Activated CD4-positive, alpha-beta memory T cell treated with anti-CD3 and anti-CD28 coated beads for 36 hours (primary cell): ENCODE measurements around the gene IQCH. TPM values are rescaled to one million over a fixed set of nuclear protein-coding genes. Genes with fewer than 3 reads are reported as not detected.
"Not testable (repeated sequence)": the region's sequence is repeated elsewhere in the genome, so short reads cannot be mapped to it uniquely, and the experiment has no call there.

ENCODE experiments used
- CTCF ChIA-PET: fragments of 350-600 bp; sonication (Branson Sonifier 250); formaldehyde crosslinking; loops from one replicate; lab custom pipeline; 2021; ENCODE audit warnings: antibody characterized with exemption, inconsistent platforms; lab: Charles Lee
- POLR2A ChIA-PET: fragments of 350-600 bp; sonication (Branson Sonifier 250); formaldehyde crosslinking; loops from one replicate; lab custom pipeline; 2021; ENCODE audit warnings: antibody characterized with exemption; lab: Charles Lee
- DNase-seq: peaks from one replicate; pipeline ENCODE4 v3.0.0-alpha.2; 2020
- H3K27ac Mint-ChIP-seq: one replicate; pipeline ENCODE4 v1.8.0; 2021; ENCODE audit warnings: mixed read lengths
- H3K27me3 Mint-ChIP-seq: one replicate; pipeline ENCODE4 v1.8.0; 2021; ENCODE audit warnings: mixed read lengths
- H3K36me3 Mint-ChIP-seq: one replicate; pipeline ENCODE4 v1.8.0; 2021; ENCODE audit warnings: mixed read lengths
- H3K4me1 Mint-ChIP-seq: one replicate; pipeline ENCODE4 v1.8.0; 2021; ENCODE audit warnings: low read depth, mixed read lengths
- H3K4me3 Mint-ChIP-seq: one replicate; pipeline ENCODE4 v1.8.0; 2021; ENCODE audit warnings: mild to moderate bottlenecking, mixed read lengths
- H3K9me3 Mint-ChIP-seq: one replicate; pipeline ENCODE4 v1.8.0; 2021; ENCODE audit warnings: mixed read lengths
- intact Hi-C: fragments of 100-400 bp; cut with micrococcal nuclease; formaldehyde crosslinking; loops from one replicate; pipeline ENCODE4 v1.15.1; 2023
- total RNA-seq, 2 experiments: library from RNA; stranded (reverse); gene quantifications; one replicate each; pipeline ENCODE4 v1.2.3, GENCODE V29; 2021

The IQCH gene
- total RNA-seq, 2 experiments from 2014 or later: 1.6 to 2.8 TPM

DNA sequence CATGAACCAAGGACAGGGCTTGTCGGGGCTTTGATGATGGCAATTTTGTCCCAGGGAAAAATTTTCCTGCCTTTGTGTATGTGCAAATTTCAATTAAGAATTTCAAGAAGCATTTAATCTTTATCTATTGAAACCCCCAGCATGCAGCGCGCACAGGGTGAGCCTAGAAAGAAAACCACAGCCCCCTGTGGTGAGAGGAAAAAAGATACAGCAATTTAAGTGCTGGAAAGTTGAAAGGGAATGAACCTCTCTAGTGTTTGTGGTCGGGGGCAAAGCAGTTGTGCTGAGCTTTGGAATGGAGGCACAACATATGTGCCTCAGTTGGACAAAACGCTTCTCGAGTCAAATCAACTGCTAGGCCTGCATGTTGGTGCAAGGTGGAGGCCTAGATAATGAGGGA, 154.6 kb downstream of the IQCH start:
- Mint-ChIP-seq H3K9me3 (no peaks in the 10 kb centered on the region), H3K4me3 (no peak overlapping the region), H3K4me1 (no peaks in the 10 kb centered on the region), H3K27me3 (no peaks in the 10 kb centered on the region), H3K27ac (no peak overlapping the region), H3K36me3 (no peaks in the 10 kb centered on the region)
- ChIA-PET POLR2A (no interaction called here), CTCF (no interaction called here)
- no peak for DNase-seq
- intact Hi-C loops: no loop called here

DNA sequence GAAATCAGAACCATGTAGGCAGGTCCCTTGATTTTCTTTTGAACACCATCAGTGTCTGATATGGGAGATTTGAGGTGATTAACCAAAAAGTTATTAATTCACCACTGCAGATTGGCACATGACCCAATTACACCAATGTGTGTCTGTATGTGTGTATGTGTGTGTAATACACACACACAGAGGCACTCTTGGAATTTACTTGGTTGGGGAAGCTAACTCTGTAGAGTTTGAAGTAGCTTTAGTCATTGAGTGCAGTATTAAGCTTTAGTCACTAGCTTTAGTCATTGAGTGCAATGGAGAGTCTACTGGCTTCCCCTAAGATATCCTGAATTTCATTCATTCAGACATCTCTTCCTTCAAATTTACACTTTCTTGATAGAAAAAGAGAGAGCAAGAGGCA, 156.9 kb downstream of the IQCH start:
- Mint-ChIP-seq H3K36me3 (no peaks in the 10 kb centered on the region), H3K27ac (no peak overlapping the region), H3K4me3 (no peak overlapping the region), H3K27me3 (no peaks in the 10 kb centered on the region), H3K4me1 (no peaks in the 10 kb centered on the region), H3K9me3 (no peaks in the 10 kb centered on the region)
- CTCF ChIA-PET: no interaction called here
- DNase-seq: no peak
- POLR2A ChIA-PET: no interaction called here
- intact Hi-C loops: no loop called here

DNA sequence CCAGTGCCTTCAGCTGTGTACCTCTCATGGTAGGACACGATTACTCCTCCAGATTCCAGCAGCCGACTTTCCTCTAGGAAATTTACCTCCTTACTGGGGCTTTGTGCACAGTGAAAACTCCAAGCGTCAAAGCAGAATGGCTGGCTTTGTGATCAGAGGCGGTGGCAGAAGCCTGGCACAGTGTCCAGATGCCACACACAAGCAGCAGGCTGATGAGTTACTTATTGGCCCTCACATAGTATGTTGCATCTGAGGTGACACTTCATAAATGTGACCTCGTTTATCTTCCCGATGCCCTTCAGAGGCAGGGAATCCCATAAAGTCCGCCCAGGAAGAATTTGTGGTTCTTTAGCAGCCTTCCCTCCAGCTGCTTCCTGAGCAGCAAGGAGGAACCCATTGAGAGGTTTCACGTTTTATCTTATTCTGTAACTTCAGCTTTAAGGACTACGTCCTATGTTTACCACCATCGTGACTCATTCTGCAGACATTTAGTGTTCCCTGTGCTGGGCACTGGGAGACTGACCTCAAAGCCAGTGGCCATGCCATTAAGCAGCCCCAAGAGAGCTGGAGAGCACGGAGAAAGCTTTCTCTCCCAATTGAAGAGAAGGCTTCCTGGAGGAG, 159.3 kb downstream of the IQCH start:
- H3K36me3 Mint-ChIP-seq: no peaks in the 10 kb centered on the region
- DNase-seq: no peak
- H3K4me3 Mint-ChIP-seq: no peak overlapping the region
- POLR2A ChIA-PET: no interaction called here
- H3K9me3 Mint-ChIP-seq: no peaks in the 10 kb centered on the region
- H3K4me1 Mint-ChIP-seq: no peaks in the 10 kb centered on the region
- intact Hi-C loops: no loop called here
- H3K27me3 Mint-ChIP-seq: no peaks in the 10 kb centered on the region
- CTCF ChIA-PET: interaction anchor here (0.6 to 1.5 kb wide), 3 partner anchors 8 to 569 kb away, joined by 3 to 4 read pairs (median 4); no protein-coding TSS in a partner anchor
- H3K27ac Mint-ChIP-seq: no peak overlapping the region

DNA sequence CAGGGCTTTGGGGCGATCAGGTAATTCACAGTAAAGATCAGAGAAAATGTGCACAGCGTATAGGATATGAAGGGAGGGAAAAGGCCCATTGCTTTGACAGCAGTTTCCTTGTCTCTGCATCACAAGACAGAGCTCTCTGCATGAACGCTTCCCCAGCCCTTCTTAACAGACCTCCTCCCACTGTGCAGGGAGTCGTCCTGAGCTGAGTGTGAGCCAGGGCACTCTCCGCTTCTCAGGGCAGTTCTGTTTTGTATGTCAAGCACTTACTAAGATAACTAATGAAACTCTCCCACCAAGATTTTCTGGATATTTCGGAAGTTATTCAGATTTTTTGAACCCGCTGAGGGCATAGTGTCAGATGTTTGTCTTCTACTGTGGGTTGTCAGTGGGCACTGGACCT, 160.6 kb downstream of the IQCH start:
- POLR2A ChIA-PET: no interaction called here
- CTCF ChIA-PET: interaction anchor here (1.5 kb wide), 1 partner anchor 19 kb away, joined by 4 read pairs; no protein-coding TSS in a partner anchor
- no peak for DNase-seq
- Mint-ChIP-seq H3K27me3 (no peaks in the 10 kb centered on the region), H3K4me3 (no peak overlapping the region), H3K36me3 (no peaks in the 10 kb centered on the region), H3K27ac (no peak overlapping the region), H3K4me1 (no peaks in the 10 kb centered on the region), H3K9me3 (no peaks in the 10 kb centered on the region)
- intact Hi-C loops: no loop called here

DNA sequence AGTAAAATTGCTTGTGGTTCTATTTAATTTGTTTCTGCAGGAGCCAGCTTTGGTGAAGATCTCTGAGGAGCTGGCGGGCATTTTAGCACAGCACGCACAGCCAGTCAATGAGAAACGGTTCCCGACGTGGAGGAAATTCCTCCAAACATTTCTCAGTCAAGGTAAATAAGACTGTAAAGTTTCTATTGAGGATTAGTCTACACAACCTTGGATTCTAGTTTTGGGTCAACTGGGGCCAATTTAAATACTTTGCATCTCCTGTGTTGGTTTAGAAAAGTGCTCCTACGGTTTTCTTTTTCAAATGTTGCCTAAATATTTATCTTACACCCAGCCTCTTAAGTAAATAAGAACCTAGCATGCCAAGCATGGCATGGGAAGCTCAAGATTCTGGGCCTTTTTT, 162.3 kb downstream of the IQCH start:
- H3K27me3 Mint-ChIP-seq: no peaks in the 10 kb centered on the region
- no peaks in the 10 kb centered on the region for H3K9me3 Mint-ChIP-seq

DNA sequence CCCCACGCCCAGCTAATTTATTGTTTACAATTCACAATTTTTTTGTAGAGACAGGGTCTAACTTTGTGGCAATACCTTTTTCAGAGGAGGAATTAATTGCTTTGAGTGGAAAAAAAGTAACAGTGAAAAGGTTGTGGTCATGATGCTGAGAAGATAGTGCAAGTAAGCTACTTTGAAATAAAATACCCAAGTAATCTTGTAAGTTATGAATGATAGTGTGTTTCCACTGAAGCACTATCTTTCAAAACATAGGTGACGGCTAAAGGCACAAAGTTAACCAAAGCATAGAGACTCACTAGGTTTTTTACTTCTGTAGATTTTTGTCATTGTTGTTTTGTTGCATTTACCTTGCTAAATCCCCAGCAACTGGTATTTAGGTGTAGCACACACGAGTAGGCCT, 165.1 kb downstream of the IQCH start:
- intact Hi-C loops: no loop called here
- DNase-seq: no peak
- Mint-ChIP-seq H3K36me3 (no peaks in the 10 kb centered on the region), H3K9me3 (no peaks in the 10 kb centered on the region), H3K4me1 (no peaks in the 10 kb centered on the region), H3K27me3 (no peaks in the 10 kb centered on the region), H3K4me3 (no peak overlapping the region), H3K27ac (no peak overlapping the region)
- ChIA-PET POLR2A (no interaction called here), CTCF (interaction anchor here (1.0 kb wide), 1 partner anchor 14 kb away, joined by 4 read pairs; no protein-coding TSS in a partner anchor)

More for the DNA sequence above, 162.3 kb downstream of the IQCH start:
- CTCF ChIA-PET: interaction anchor here (0.6 kb wide), 2 partner anchors 15 to 514 kb away, joined by 3 to 4 read pairs; no protein-coding TSS in a partner anchor
- Mint-ChIP-seq H3K27ac (no peak overlapping the region), H3K4me1 (no peaks in the 10 kb centered on the region), H3K36me3 (no peaks in the 10 kb centered on the region), H3K4me3 (no peak overlapping the region)
- DNase-seq: no peak
- POLR2A ChIA-PET: no interaction called here
- intact Hi-C loops: no loop called here

DNA sequence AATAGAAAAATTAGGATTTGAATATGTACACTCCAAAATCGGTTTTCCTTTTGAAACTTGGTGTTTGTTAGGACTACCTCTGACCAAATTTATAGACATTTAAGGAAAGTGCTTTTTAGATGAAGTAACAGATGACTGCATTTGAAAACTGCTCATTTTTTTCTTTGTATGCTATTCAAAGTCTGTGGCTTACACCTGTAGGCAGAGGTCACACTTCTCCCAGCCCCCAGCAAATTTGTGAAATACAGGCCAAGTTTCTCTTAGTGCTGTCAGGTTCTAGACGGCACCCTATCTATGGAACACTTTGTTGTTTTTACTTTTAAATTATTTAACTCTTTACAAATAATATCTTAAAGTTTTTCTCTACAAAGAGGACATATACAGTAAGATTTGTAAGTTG, 165.6 kb downstream of the IQCH start:
- CTCF ChIA-PET: interaction anchor here (1.0 kb wide), 1 partner anchor 13 kb away, joined by 4 read pairs; no protein-coding TSS in a partner anchor

DNA sequence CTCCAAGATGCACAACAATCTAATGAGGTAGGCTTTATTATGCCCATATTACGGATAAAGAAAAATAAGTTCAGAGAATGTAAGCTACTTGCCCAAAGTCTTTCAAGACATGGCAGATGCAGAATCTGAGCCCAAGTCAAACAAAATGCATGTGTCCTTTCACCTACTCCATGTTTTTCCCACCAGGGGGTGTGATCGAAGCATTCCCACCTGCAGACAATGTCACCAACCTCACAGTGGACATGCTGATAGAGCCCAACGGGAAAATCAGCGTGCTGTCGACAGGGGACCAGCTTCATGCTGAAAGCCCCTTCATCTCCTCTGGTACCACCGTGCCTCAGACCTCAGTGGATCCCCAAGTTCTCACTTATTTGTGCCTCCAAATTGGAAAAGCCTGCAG, 166.5 kb downstream of the IQCH start:
- Mint-ChIP-seq H3K9me3 (no peaks in the 10 kb centered on the region), H3K36me3 (no peaks in the 10 kb centered on the region), H3K4me1 (no peaks in the 10 kb centered on the region), H3K27ac (no peak overlapping the region), H3K27me3 (no peaks in the 10 kb centered on the region), H3K4me3 (no peak overlapping the region)
- CTCF ChIA-PET: interaction anchor here (1.2 kb wide), 1 partner anchor 474 kb away, joined by 3 read pairs; no protein-coding TSS in a partner anchor
- no peak for DNase-seq
- POLR2A ChIA-PET: no interaction called here
- intact Hi-C loops: no loop called here

More for the DNA sequence above, 165.6 kb downstream of the IQCH start:
- Mint-ChIP-seq H3K4me1 (no peaks in the 10 kb centered on the region), H3K27me3 (no peaks in the 10 kb centered on the region), H3K36me3 (no peaks in the 10 kb centered on the region), H3K9me3 (no peaks in the 10 kb centered on the region), H3K4me3 (no peak overlapping the region), H3K27ac (no peak overlapping the region)
- no peak for DNase-seq
- POLR2A ChIA-PET: no interaction called here
- intact Hi-C loops: no loop called here

DNA sequence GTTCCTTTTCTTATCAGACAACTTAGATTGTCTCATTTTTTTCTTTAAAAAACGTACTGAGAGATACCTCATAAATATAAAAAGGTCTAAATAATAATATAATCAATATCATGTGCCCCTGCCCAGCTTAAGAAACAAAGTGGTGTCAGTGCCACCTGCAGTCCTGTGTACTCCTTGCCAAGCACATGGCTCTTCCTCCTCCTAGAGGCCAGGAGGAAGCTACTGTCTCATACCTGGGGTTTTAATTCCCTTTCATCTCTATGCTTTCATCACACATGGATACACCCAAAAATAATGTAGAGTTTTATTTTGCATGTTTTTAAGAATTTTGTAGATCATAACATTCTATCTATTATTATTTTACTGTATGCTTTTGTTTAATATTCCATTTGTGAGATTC, 167.7 kb downstream of the IQCH start:
- Mint-ChIP-seq H3K36me3 (no peaks in the 10 kb centered on the region), H3K4me3 (no peak overlapping the region), H3K27me3 (no peaks in the 10 kb centered on the region), H3K4me1 (no peaks in the 10 kb centered on the region), H3K27ac (no peak overlapping the region), H3K9me3 (no peaks in the 10 kb centered on the region)
- POLR2A ChIA-PET: no interaction called here
- no peak for DNase-seq
- CTCF ChIA-PET: interaction anchor here (0.7 to 1.1 kb wide), 4 partner anchors 8 to 519 kb away, joined by 3 to 4 read pairs (median 3); no protein-coding TSS in a partner anchor
- intact Hi-C loops: no loop called here

DNA sequence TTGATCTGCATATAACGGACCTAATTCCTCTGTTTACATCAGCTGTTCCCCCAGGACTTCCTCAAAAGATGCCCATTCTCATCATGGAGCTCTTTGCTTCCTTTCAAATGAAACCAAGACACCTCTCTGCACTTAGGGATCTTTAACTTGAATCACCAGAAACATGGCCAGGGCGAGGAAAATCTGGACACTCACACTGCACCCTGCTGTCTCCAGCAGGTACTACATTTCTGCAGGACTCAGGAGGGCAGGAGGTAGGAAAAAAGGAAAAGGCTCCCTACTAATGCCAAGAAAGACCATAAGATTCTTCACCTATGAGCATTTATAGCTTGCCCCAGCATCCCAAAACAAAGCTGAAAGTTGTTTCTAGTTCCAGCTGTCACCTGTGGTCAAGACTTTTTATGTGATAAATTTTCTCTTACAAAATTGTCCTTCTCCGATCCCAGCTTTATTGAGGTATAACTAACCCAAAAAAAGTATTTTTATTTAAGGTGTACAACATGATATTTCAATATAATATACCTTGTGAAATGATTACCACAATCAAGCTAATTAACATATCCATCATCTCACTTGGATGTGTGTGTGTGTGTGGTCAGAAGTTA, 179.0 kb downstream of the IQCH start:
- H3K27ac Mint-ChIP-seq: no peak overlapping the region
- DNase-seq: peak; percentile 50
- POLR2A ChIA-PET: no interaction called here
- H3K4me3 Mint-ChIP-seq: no peak overlapping the region
- no peaks in the 10 kb centered on the region for H3K9me3 Mint-ChIP-seq
- CTCF ChIA-PET: interaction anchor here (0.5 to 8.5 kb wide), 28 partner anchors 9 to 706 kb away, joined by 3 to 72 read pairs (median 4); no protein-coding TSS in a partner anchor
- no peaks in the 10 kb centered on the region for H3K36me3 Mint-ChIP-seq
- no peaks in the 10 kb centered on the region for H3K4me1 Mint-ChIP-seq
- intact Hi-C loops: loop anchor here (1.0 kb wide), 2 partner anchors 49 to 487 kb away; no protein-coding TSS in a partner anchor
- no peaks in the 10 kb centered on the region for H3K27me3 Mint-ChIP-seq

DNA sequence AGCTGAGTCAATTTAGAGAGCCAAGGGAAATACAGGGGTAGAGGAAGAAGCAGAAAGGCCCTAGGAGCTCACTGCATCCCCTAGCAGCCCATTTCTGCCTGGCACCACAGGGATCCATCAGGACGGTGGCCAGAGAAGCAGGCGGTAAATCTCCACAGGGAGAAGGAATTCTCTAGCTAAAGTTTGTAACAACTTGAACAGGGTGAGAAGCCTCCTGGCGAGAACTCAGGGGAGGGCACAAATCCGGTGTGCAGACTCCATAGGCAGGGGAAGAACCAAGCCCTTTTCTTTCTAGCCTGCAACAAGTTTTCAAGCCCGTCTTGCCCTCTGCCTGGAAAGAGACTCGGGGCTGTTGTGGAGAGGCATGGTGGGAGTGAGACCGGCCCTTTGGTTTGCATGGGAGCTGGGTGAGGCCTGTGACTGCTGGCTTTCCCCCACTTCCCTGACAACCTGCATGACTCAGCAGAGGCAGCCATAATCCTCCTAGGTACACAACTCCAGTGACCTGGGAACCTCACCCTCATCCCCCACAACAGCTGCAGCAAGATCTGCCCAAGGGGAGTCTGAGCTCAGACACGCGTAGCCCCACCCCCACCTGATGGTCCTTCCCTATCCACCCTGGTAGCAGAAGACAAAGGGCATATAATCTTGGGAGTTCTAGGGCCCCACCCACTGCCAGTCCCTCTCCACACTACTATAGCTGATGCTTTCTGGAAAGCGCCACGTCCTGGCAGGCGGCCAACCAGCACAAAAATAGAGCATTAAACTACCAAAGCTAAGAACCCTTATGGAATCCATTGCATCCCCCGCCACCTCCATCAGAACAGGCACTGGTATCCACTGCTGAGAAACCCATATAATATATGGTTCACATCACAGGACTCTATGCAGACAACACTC, 182.0 kb downstream of the IQCH start:
- H3K27ac Mint-ChIP-seq, DNase-seq, H3K36me3 Mint-ChIP-seq, intact Hi-C loops, H3K4me3 Mint-ChIP-seq, H3K27me3 Mint-ChIP-seq, H3K4me1 Mint-ChIP-seq, H3K9me3 Mint-ChIP-seq: not testable (repeated sequence)
- POLR2A ChIA-PET: interaction anchor here (0.6 kb wide), 1 partner anchor 467 kb away, joined by 3 read pairs; no protein-coding TSS in a partner anchor
- CTCF ChIA-PET: interaction anchor here (8.5 kb wide), 1 partner anchor 490 kb away, joined by 72 read pairs; no protein-coding TSS in a partner anchor

DNA sequence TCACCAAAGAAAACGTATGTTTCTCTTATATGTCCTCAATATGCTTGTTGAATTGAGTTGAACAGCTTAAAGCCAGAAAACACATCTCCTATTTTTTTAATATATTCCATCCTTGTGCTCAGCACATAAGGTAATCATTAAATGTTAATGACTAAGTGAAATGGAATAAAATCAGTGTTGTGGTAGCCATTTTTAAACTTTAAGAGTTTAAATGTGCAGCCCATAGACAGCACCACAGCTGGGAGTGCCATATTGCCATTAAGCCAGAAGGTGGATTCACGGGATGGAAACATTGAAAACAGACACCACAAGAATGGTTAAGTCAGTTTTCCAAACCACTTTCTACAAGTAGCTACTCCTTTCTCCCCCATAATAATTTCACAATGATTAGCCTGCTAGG, 189.5 kb downstream of the IQCH start:
- Mint-ChIP-seq H3K27ac (no peak overlapping the region), H3K4me1 (no peaks in the 10 kb centered on the region), H3K4me3 (no peak overlapping the region), H3K36me3 (peaks cover 3% of the 10 kb centered on the region), H3K9me3 (peaks cover 3% of the 10 kb centered on the region), H3K27me3 (no peaks in the 10 kb centered on the region)
- intact Hi-C loops: no loop called here
- POLR2A ChIA-PET: no interaction called here
- CTCF ChIA-PET: interaction anchor here (0.8 to 2.1 kb wide), 3 partner anchors 11 to 13 kb away, joined by 3 to 8 read pairs (median 7); no protein-coding TSS in a partner anchor
- DNase-seq: no peak
